SK-N-SH (cell line): ENCODE measurements around the gene HEPACAM. TPM values are rescaled to one million over a fixed set of nuclear protein-coding genes. Genes with fewer than 3 reads are reported as not detected.

Experiments
- CTCF ChIA-PET: fragments of 300-600, 350-600 bp; formaldehyde crosslinking; extraction: SDS; loops from one replicate; lab custom pipeline; 2021; lab: Yijun Ruan, JAX
- POLR2A ChIA-PET: fragments of 350-600 bp; sonication (Branson Sonifier 250); formaldehyde crosslinking; extraction: SDS; loops from one replicate; lab custom pipeline; 2020; ENCODE audit warnings: antibody characterized with exemption, inconsistent platforms; lab: Yijun Ruan, JAX
- DNase-seq: peaks from one replicate; pipeline ENCODE4 v3.0.0; 2012
- H2AFZ ChIP-seq: fragments of 200-600 bp; sonication (generic); 2 replicates; pipeline ENCODE4 v1.8.1; 2016; ENCODE audit warnings: antibody characterized with exemption, mild to moderate bottlenecking, low read depth
- H3F3A ChIP-seq: fragments of 200-600 bp; sonication (generic); replicated peaks from 2 replicates; pipeline ENCODE3; 2016; ENCODE audit warnings: antibody characterized with exemption, mild to moderate bottlenecking; ENCODE audit not compliant: insufficient read depth
- H3K27ac ChIP-seq, 2 experiments: fragments of 200-500 bp in 1 of 2; fragments of 200-600 bp in 1 of 2; sonication (Bioruptor generic) in 1 of 2; sonication (generic), shearing (Covaris generic) in 1 of 2; 2 replicates each; pipeline versions ENCODE4 v1.5.1 to v1.6.1; 2014 to 2016; ENCODE audit warnings: low read depth in 2 of 2, inconsistent platforms in 1 of 2, low read length in 1 of 2, mild to moderate bottlenecking in 1 of 2, mixed read lengths in 1 of 2
- H3K27me3 ChIP-seq: fragments of 200-600 bp; sonication (generic), shearing (Covaris generic); 2 replicates; pipeline ENCODE4 v1.6.1; 2016; ENCODE audit warnings: mixed run types; ENCODE audit not compliant: insufficient read depth
- H3K36me3 ChIP-seq, 2 experiments: fragments of 200-500 bp in 1 of 2; fragments of 200-600 bp in 1 of 2; sonication (Bioruptor generic) in 1 of 2; sonication (generic) in 1 of 2; replicated peaks in 1 of 2; 2 replicates each; pipeline versions ENCODE3 to v1.5.1; 2014 to 2016; ENCODE audit warnings: low read length in 1 of 2, mild to moderate bottlenecking in 1 of 2; ENCODE audit not compliant: insufficient read depth in 2 of 2, control insufficient read depth in 1 of 2
- H3K4me1 ChIP-seq, 2 experiments: fragments of 200-500 bp in 1 of 2; fragments of 200-600 bp in 1 of 2; sonication (Bioruptor generic) in 1 of 2; sonication (generic), shearing (Covaris generic) in 1 of 2; 2 replicates each; pipeline versions ENCODE4 v1.5.1 to v1.6.1; 2014 to 2016; ENCODE audit warnings: low read depth in 1 of 2, low read length in 1 of 2, mixed run types in 1 of 2; ENCODE audit not compliant: insufficient read depth in 2 of 2, control insufficient read depth in 1 of 2
- H3K4me2 ChIP-seq: fragments of 200-600 bp; sonication (generic), shearing (Covaris generic); 2 replicates; pipeline ENCODE4 v1.6.1; 2017; ENCODE audit warnings: mixed run types
- H3K4me3 ChIP-seq, 2 experiments: fragments of 200-500 bp in 1 of 2; fragments of 200-600 bp in 1 of 2; sonication (Bioruptor generic) in 1 of 2; sonication (generic), shearing (Covaris generic) in 1 of 2; 2 replicates each; pipeline versions ENCODE4 v1.5.1 to v1.8.1; 2014 to 2016; ENCODE audit warnings: low read depth in 2 of 2, inconsistent platforms in 1 of 2, low read length in 1 of 2, mild to moderate bottlenecking in 1 of 2, mixed read lengths in 1 of 2, moderate library complexity in 1 of 2
- H3K79me2 ChIP-seq: fragments of 200-600 bp; sonication (generic); 2 replicates; pipeline ENCODE4 v1.8.1; 2017; ENCODE audit warnings: mild to moderate bottlenecking; ENCODE audit not compliant: insufficient read depth
- H3K9ac ChIP-seq: fragments of 200-600 bp; sonication (generic); 2 replicates; pipeline ENCODE4 v1.6.1; 2017; ENCODE audit warnings: mixed run types
- H3K9me2 ChIP-seq: fragments of 200-600 bp; sonication (generic); 2 replicates; pipeline ENCODE4 v1.6.1; 2017; ENCODE audit warnings: mixed run types
- H3K9me3 ChIP-seq: fragments of 200-600 bp; sonication (generic); 2 replicates; pipeline ENCODE4 v1.6.1; 2017; ENCODE audit warnings: mixed run types, mild to moderate bottlenecking, moderate library complexity
- H4K20me1 ChIP-seq: fragments of 200-600 bp; sonication (generic); 2 replicates; pipeline ENCODE4 v1.6.1; 2017; ENCODE audit warnings: mild to moderate bottlenecking, mixed run types; ENCODE audit not compliant: insufficient read depth
- CHD2 ChIP-seq: fragments of 150-350 bp; IDR thresholded peaks from 2 replicates; pipeline ENCODE4 v1.6.1; 2018; ENCODE audit warnings: low read length; ENCODE audit not compliant: partially characterized antibody
- ELF1 ChIP-seq: IDR thresholded peaks from 2 replicates; pipeline ENCODE4 v1.4.0; 2012
- EZH2phosphoT487 ChIP-seq: fragments of 200-600 bp; sonication (generic); IDR thresholded peaks from 2 replicates; pipeline ENCODE4 v1.6.1; 2017; ENCODE audit warnings: low read depth, mixed run types, mild to moderate bottlenecking, antibody characterized with exemption, moderate library complexity, borderline replicate concordance
- FOSL2 ChIP-seq: IDR thresholded peaks from 2 replicates; pipeline ENCODE4 v1.4.0; 2012; ENCODE audit warnings: low read depth, mild to moderate bottlenecking, moderate library complexity, borderline replicate concordance
- FOXJ3 ChIP-seq: sonication (generic); formaldehyde crosslinking; IDR thresholded peaks from 2 replicates; pipeline ENCODE4 v1.5.1; 2020; ENCODE audit warnings: mild to moderate bottlenecking, missing genetic modification reagents
- FOXM1 ChIP-seq: IDR thresholded peaks from 2 replicates; pipeline ENCODE4 v1.4.0; 2012; ENCODE audit warnings: low read depth, mild to moderate bottlenecking
- GABPA ChIP-seq: IDR thresholded peaks from 2 replicates; pipeline ENCODE4 v1.4.0; 2012; ENCODE audit warnings: low read depth, mild to moderate bottlenecking
- GATA2 ChIP-seq: sonication (generic); formaldehyde crosslinking; IDR thresholded peaks from 2 replicates; pipeline ENCODE4 v1.5.0; 2020; ENCODE audit warnings: mild to moderate bottlenecking, missing genetic modification reagents
- JUND ChIP-seq: IDR thresholded peaks from 2 replicates; pipeline ENCODE4 v1.4.0; 2012
- MEF2A ChIP-seq: IDR thresholded peaks from 2 replicates; pipeline ENCODE4 v1.4.0; 2012; ENCODE audit warnings: low read depth, borderline replicate concordance
- MXI1 ChIP-seq: IDR thresholded peaks from 2 replicates; pipeline ENCODE4 v1.6.1; 2012; ENCODE audit warnings: mild to moderate bottlenecking, low read depth, low read length, improper control_type of control experiment
- NRF1 ChIP-seq: IDR thresholded peaks from 2 replicates; pipeline ENCODE4 v1.6.1; 2012; ENCODE audit warnings: low read depth, mild to moderate bottlenecking, low read length
- POLR2AphosphoS5 ChIP-seq: IDR thresholded peaks from 2 replicates; pipeline ENCODE4 v1.6.1; 2012; ENCODE audit warnings: low read depth, low read length
- RAD21 ChIP-seq: IDR thresholded peaks from 2 replicates; pipeline ENCODE4 v1.6.1; 2012; ENCODE audit warnings: mild to moderate bottlenecking, low read length
- RCOR1 ChIP-seq: fragments of 150-350 bp; IDR thresholded peaks from 2 replicates; pipeline ENCODE4 v1.6.1; 2017; ENCODE audit warnings: antibody characterized with exemption, low read length
- RXRA ChIP-seq: IDR thresholded peaks from 2 replicates; pipeline ENCODE4 v1.4.0; 2012; ENCODE audit warnings: low read depth, mild to moderate bottlenecking, borderline replicate concordance
- SMC3 ChIP-seq: IDR thresholded peaks from 2 replicates; pipeline ENCODE4 v1.6.1; 2012; ENCODE audit warnings: low read depth, low read length, improper control_type of control experiment
- TAF1 ChIP-seq: IDR thresholded peaks from 2 replicates; pipeline ENCODE4 v1.6.1; 2012; ENCODE audit warnings: low read depth, mild to moderate bottlenecking, low read length, moderate library complexity, borderline replicate concordance
- TCF12 ChIP-seq: IDR thresholded peaks from 2 replicates; pipeline ENCODE4 v1.4.0; 2012
- TEAD4 ChIP-seq: IDR thresholded peaks from 2 replicates; pipeline ENCODE4 v1.4.0; 2012; ENCODE audit warnings: mild to moderate bottlenecking, borderline replicate concordance; ENCODE audit not compliant: insufficient read depth
- WGBS: methylation state at CpG from one replicate; pipeline ENCODE4 v1.1.6; 2017; ENCODE audit warnings: low lambda C conversion rate; 5-methylcytosine and 5-hydroxymethylcytosine counted together
- polyA plus RNA-seq, 3 experiments: library from polyadenylated mRNA; depleted of rRNA; stranded (reverse); fragments of >200 nt; gene quantifications; 2 replicates each; pipeline ENCODE4 v1.2.3, GENCODE V29; 2012
- TF ChIP-seq, protein P1 (sequence below): IDR thresholded peaks from 2 replicates; pipeline ENCODE4 v1.4.0; 2012; ENCODE audit warnings: low read depth, borderline replicate concordance
- TF ChIP-seq, protein P2 (sequence below): IDR thresholded peaks from 2 replicates; pipeline ENCODE4 v1.4.0; 2012; ENCODE audit warnings: low read depth
- TF ChIP-seq, protein P3 (sequence below): fragments of 150-350 bp; IDR thresholded peaks from 2 replicates; pipeline ENCODE4 v1.6.1; 2016; ENCODE audit warnings: mild to moderate bottlenecking, low read depth, low read length
- TF ChIP-seq, protein P4 (sequence below): fragments of 200-600 bp; sonication (generic); IDR thresholded peaks from 2 replicates; pipeline ENCODE4 v1.6.1; 2017; ENCODE audit warnings: antibody characterized with exemption, mild to moderate bottlenecking, moderate library complexity
- TF ChIP-seq, protein P5 (sequence below): IDR thresholded peaks from 2 replicates; pipeline ENCODE4 v1.4.0; 2012; ENCODE audit warnings: low read depth, borderline replicate concordance
- TF ChIP-seq, protein P6 (sequence below): IDR thresholded peaks from 2 replicates; pipeline ENCODE4; 2012

Gene HEPACAM
- polyA plus RNA-seq, 1 of the 3 experiments (the other 2 are of a cell fraction) = not detected

DNA sequence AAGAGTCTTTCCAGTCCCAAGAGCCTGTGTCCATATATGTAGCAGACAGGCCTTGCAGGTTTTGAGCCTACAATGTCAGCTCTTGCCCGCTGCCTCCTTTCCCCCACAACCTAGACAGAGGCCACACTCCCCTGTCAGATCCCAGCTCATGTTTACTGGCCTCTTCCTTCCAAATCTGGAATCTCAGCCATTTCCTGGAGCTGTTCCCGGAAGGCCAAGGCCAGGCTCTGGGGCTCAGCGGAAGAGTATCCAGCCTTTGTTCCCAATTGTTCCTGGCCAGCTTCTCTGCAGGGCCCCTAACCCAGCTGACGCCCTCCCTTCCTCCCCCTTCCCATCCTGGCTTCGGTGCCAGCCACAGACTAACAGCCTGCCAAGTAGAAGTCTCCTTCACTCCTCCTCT, 37.1 kb downstream of the HEPACAM start (continued):
- TF ChIP-seq, protein P1, sequence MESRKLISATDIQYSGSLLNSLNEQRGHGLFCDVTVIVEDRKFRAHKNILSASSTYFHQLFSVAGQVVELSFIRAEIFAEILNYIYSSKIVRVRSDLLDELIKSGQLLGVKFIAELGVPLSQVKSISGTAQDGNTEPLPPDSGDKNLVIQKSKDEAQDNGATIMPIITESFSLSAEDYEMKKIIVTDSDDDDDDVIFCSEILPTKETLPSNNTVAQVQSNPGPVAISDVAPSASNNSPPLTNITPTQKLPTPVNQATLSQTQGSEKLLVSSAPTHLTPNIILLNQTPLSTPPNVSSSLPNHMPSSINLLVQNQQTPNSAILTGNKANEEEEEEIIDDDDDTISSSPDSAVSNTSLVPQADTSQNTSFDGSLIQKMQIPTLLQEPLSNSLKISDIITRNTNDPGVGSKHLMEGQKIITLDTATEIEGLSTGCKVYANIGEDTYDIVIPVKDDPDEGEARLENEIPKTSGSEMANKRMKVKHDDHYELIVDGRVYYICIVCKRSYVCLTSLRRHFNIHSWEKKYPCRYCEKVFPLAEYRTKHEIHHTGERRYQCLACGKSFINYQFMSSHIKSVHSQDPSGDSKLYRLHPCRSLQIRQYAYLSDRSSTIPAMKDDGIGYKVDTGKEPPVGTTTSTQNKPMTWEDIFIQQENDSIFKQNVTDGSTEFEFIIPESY = no peak
- TF ChIP-seq, protein P2, sequence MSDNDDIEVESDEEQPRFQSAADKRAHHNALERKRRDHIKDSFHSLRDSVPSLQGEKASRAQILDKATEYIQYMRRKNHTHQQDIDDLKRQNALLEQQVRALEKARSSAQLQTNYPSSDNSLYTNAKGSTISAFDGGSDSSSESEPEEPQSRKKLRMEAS = peak; percentile 24
- no peak for TF ChIP-seq GATA2 (CRISPR knock-in tag)
- TF ChIP-seq ELF1 = peak; percentile 53; the same call in 1 of the 2 replicates
- no peak for TF ChIP-seq RAD21
- TF ChIP-seq, protein P3, sequence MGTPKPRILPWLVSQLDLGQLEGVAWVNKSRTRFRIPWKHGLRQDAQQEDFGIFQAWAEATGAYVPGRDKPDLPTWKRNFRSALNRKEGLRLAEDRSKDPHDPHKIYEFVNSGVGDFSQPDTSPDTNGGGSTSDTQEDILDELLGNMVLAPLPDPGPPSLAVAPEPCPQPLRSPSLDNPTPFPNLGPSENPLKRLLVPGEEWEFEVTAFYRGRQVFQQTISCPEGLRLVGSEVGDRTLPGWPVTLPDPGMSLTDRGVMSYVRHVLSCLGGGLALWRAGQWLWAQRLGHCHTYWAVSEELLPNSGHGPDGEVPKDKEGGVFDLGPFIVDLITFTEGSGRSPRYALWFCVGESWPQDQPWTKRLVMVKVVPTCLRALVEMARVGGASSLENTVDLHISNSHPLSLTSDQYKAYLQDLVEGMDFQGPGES = no peak

DNA sequence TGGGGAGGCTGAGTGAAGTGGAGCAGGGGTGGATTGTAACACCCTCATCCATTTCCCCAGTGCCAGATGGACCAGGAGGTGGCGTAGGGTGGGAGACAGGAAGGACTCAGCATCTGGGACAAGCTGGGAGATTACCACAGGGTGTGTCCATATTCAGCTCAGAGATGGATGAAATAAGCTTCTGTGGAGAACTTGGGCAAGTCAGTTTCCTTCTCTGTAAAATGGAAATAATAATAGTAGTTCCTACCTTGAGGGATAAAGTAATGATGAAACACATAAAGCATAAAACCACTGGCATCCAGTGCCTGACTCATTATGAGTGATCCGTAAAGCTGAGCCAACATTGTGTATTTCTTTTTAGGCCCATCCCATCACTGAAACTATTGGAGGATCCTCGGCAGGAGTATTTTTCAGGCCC, 37.6 kb downstream of the HEPACAM start:
- DNase-seq = peak; percentile 15
- H3K27ac ChIP-seq = peak overlapping the region; percentile 78 to 96; a peak in 3 of 4 replicates
- H3K9me2 ChIP-seq = no peaks in the 10 kb centered on the region
- no peaks in the 10 kb centered on the region for H3K9me3 ChIP-seq
- H3K4me3 ChIP-seq = no peak overlapping the region
- ChIA-PET CTCF (interaction anchor here (1.1 to 1.5 kb wide), 4 partner anchors 17 to 507 kb away, joined by 3 to 4 read pairs (median 4); no protein-coding TSS in a partner anchor), POLR2A (no interaction called here)
- no peaks in the 10 kb centered on the region for H3K36me3 ChIP-seq
- no peaks in the 10 kb centered on the region for H4K20me1 ChIP-seq
- H3K79me2 ChIP-seq = no peaks in the 10 kb centered on the region
- WGBS = 29% methylated on average over 3 of the region's 3 CpGs
- no peak for TF ChIP-seq MXI1
- no peak for TF ChIP-seq GATA2 (CRISPR knock-in tag)
- 0 out of 2 replicates have a peak, but pooled peaks have one; percentile 36 for TF ChIP-seq RXRA
- no peak for TF ChIP-seq NRF1
- TF ChIP-seq RAD21 = no peak
- no peak for TF ChIP-seq EZH2phosphoT487
- no peak for TF ChIP-seq CHD2
- TF ChIP-seq, protein P4, sequence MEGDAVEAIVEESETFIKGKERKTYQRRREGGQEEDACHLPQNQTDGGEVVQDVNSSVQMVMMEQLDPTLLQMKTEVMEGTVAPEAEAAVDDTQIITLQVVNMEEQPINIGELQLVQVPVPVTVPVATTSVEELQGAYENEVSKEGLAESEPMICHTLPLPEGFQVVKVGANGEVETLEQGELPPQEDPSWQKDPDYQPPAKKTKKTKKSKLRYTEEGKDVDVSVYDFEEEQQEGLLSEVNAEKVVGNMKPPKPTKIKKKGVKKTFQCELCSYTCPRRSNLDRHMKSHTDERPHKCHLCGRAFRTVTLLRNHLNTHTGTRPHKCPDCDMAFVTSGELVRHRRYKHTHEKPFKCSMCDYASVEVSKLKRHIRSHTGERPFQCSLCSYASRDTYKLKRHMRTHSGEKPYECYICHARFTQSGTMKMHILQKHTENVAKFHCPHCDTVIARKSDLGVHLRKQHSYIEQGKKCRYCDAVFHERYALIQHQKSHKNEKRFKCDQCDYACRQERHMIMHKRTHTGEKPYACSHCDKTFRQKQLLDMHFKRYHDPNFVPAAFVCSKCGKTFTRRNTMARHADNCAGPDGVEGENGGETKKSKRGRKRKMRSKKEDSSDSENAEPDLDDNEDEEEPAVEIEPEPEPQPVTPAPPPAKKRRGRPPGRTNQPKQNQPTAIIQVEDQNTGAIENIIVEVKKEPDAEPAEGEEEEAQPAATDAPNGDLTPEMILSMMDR = peak; percentile 27
- TF ChIP-seq SMC3 = no peak
- peak; percentile 89 for TF ChIP-seq FOSL2
- peak; percentile 36; the same call in 1 of the 2 replicates for TF ChIP-seq TCF12
- no peak for TF ChIP-seq GABPA
- TF ChIP-seq RCOR1 = no peak
- TF ChIP-seq FOXJ3 = no peak
- TF ChIP-seq, protein P5, sequence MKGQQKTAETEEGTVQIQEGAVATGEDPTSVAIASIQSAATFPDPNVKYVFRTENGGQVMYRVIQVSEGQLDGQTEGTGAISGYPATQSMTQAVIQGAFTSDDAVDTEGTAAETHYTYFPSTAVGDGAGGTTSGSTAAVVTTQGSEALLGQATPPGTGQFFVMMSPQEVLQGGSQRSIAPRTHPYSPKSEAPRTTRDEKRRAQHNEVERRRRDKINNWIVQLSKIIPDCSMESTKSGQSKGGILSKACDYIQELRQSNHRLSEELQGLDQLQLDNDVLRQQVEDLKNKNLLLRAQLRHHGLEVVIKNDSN = no peak
- TF ChIP-seq MEF2A = no peak
- TF ChIP-seq TAF1 = no peak
- no peak for TF ChIP-seq TEAD4
- TF ChIP-seq, protein P6, sequence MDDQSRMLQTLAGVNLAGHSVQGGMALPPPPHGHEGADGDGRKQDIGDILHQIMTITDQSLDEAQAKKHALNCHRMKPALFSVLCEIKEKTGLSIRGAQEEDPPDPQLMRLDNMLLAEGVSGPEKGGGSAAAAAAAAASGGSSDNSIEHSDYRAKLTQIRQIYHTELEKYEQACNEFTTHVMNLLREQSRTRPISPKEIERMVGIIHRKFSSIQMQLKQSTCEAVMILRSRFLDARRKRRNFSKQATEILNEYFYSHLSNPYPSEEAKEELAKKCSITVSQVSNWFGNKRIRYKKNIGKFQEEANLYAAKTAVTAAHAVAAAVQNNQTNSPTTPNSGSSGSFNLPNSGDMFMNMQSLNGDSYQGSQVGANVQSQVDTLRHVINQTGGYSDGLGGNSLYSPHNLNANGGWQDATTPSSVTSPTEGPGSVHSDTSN = peak; percentile 46; the same call in 1 of the 2 replicates
- TF ChIP-seq FOXM1 = no peak
- TF ChIP-seq POLR2AphosphoS5 = peak; percentile 67; the same call in 1 of the 2 replicates
- TF ChIP-seq JUND = peak; percentile 76
- H3K9ac ChIP-seq = peak overlapping the region; percentile 64
- H2AFZ ChIP-seq = peak overlapping the region; percentile 64; the same call in 1 of the 2 replicates
- H3K27me3 ChIP-seq = no peaks in the 10 kb centered on the region
- peaks cover 4 to 34% of the 10 kb centered on the region in 2 experiments; a peak in 3 of 4 replicates for H3K4me1 ChIP-seq
- H3K4me2 ChIP-seq = peak overlapping the region; percentile 56; the same call in 1 of the 2 replicates
- peaks cover 37% of the 10 kb centered on the region for H3F3A ChIP-seq
